HepG2 (cell line): ENCODE results near the gene ABHD1. TPM values are rescaled to one million over a fixed set of nuclear protein-coding genes. Genes with fewer than 3 reads are reported as not detected.

ENCODE experiments used
- ATF6 ChIP-seq: sonication (generic); formaldehyde crosslinking; conservative IDR thresholded peaks from 2 replicates; pipeline ENCODE4 v1.4.0; 2020; ENCODE audit warnings: missing genetic modification reagents
- ATRX ChIP-seq: sonication (generic); formaldehyde crosslinking; IDR thresholded peaks from 2 replicates; pipeline ENCODE4 v1.4.0; 2020; ENCODE audit warnings: missing genetic modification reagents, borderline replicate concordance
- CEBPZ ChIP-seq: IDR thresholded peaks from 2 replicates; pipeline ENCODE4 v1.6.1; 2012; ENCODE audit warnings: low read length, improper control_type of control experiment
- EED ChIP-seq: sonication (generic); formaldehyde crosslinking; IDR thresholded peaks from 2 replicates; pipeline ENCODE4 v1.5.0; 2020; ENCODE audit warnings: mild to moderate bottlenecking, missing genetic modification reagents
- GLMP ChIP-seq: sonication (generic); formaldehyde crosslinking; IDR thresholded peaks from 2 replicates; pipeline ENCODE4 v1.9.0; 2021; ENCODE audit warnings: missing genetic modification reagents, mild to moderate bottlenecking, borderline replicate concordance
- MAFK ChIP-seq, 2 experiments: IDR thresholded peaks in 1 of 2; conservative IDR thresholded peaks in 1 of 2; 2 replicates each; pipeline ENCODE4 v1.6.1; 2011; ENCODE audit warnings: improper control_type of control experiment in 2 of 2, low read length in 2 of 2
- MXD4 ChIP-seq: IDR thresholded peaks from 2 replicates; pipeline ENCODE4 v1.6.1; 2016; ENCODE audit warnings: mild to moderate bottlenecking, missing biosample characterization, missing genetic modification reagents
- NR2F6 ChIP-seq, 2 experiments: IDR thresholded peaks; 2 replicates each; pipeline ENCODE4 v1.6.1; 2016; ENCODE audit warnings: antibody characterized with exemption in 1 of 2, mild to moderate bottlenecking in 1 of 2
- PHF5A ChIP-seq: IDR thresholded peaks from one replicate; pipeline ENCODE4 v1.6.1; 2018; ENCODE audit warnings: low read depth, missing genetic modification reagents; ENCODE audit not compliant: unreplicated experiment
- RFXAP ChIP-seq: sonication (generic); formaldehyde crosslinking; IDR thresholded peaks from 2 replicates; pipeline ENCODE4 v1.4.0; 2020; ENCODE audit warnings: missing genetic modification reagents, borderline replicate concordance
- SIN3A ChIP-seq: IDR thresholded peaks from 2 replicates; pipeline ENCODE4 v1.6.1; 2011; ENCODE audit warnings: low read depth, mild to moderate bottlenecking, control low read depth, low read length, borderline replicate concordance
- SOX5 ChIP-seq: IDR thresholded peaks from 2 replicates; pipeline ENCODE4 v1.6.1; 2016; ENCODE audit warnings: borderline replicate concordance
- SP1 ChIP-seq, 2 experiments: fragments of 450-650 bp in 1 of 2; sonication (generic) in 1 of 2; formaldehyde crosslinking in 1 of 2; IDR thresholded peaks; 2 replicates each; pipeline versions ENCODE4 v1.4.0 to v1.6.1; 2016 to 2020; ENCODE audit warnings: missing genetic modification reagents in 1 of 2
- SP5 ChIP-seq: IDR thresholded peaks from 2 replicates; pipeline ENCODE4 v1.6.1; 2016; ENCODE audit warnings: low read depth, borderline replicate concordance
- SRSF9 ChIP-seq: fragments of 200-400 bp; formaldehyde crosslinking; IDR thresholded peaks from 2 replicates; pipeline ENCODE4 v1.6.1; 2018; ENCODE audit warnings: borderline replicate concordance, mild to moderate bottlenecking, low read depth, low read length; ENCODE audit not compliant: insufficient read depth, poor library complexity, severe bottlenecking
- ZBTB8A ChIP-seq: sonication (generic); formaldehyde crosslinking; IDR thresholded peaks from 2 replicates; pipeline ENCODE4 v1.4.0; 2020; ENCODE audit warnings: mild to moderate bottlenecking, low read depth, missing genetic modification reagents, borderline replicate concordance
- ZFP41 ChIP-seq: sonication (generic); formaldehyde crosslinking; IDR thresholded peaks from 2 replicates; pipeline ENCODE4 v1.4.0; 2020; ENCODE audit warnings: mild to moderate bottlenecking, missing genetic modification reagents, borderline replicate concordance
- ZNF230 ChIP-seq: sonication (generic); formaldehyde crosslinking; IDR thresholded peaks from 2 replicates; pipeline ENCODE4 v1.4.0; 2020; ENCODE audit warnings: mild to moderate bottlenecking, missing genetic modification reagents
- ZNF253 ChIP-seq: sonication (generic); formaldehyde crosslinking; IDR thresholded peaks from 2 replicates; pipeline ENCODE4 v1.8.0; 2022; ENCODE audit warnings: mild to moderate bottlenecking, missing genetic modification reagents, borderline replicate concordance
- ZNF292 ChIP-seq: sonication (generic); formaldehyde crosslinking; IDR thresholded peaks from 2 replicates; pipeline ENCODE4 v1.8.1; 2022; ENCODE audit warnings: mild to moderate bottlenecking, low read depth, missing genetic modification reagents, borderline replicate concordance
- ZNF550 ChIP-seq: sonication (generic); formaldehyde crosslinking; IDR thresholded peaks from 2 replicates; pipeline ENCODE4 v1.4.0; 2020; ENCODE audit warnings: mild to moderate bottlenecking, missing genetic modification reagents, borderline replicate concordance
- ZNF75D ChIP-seq: sonication (generic); formaldehyde crosslinking; IDR thresholded peaks from 2 replicates; pipeline ENCODE4 v1.8.1; 2023; ENCODE audit warnings: missing genetic modification reagents, mild to moderate bottlenecking, borderline replicate concordance
- polyA plus RNA-seq, 8 experiments: library from polyadenylated mRNA; depleted of rRNA in 3 of 8; stranded (reverse) in 7 of 8; unstranded in 1 of 8; fragments of >200 nt; fragmentation: Illumina TruSeq in 4 of 8; extraction: Trizol in 4 of 8; gene quantifications; 2 replicates each; pipeline versions ENCODE4 v1.2.1 to v1.2.3, GENCODE V29; 2011 to 2016; ENCODE audit warnings: low read depth in 4 of 8, missing spikeins in 1 of 8, mixed read lengths in 1 of 8; ENCODE audit not compliant: insufficient read depth in 1 of 8
- total RNA-seq, 5 experiments: library from RNA; depleted of rRNA; stranded (reverse); fragments of >200 nt; fragmentation: Illumina TruSeq; extraction: Trizol; gene quantifications; 2 replicates each; pipeline ENCODE4 v1.2.3, GENCODE V29; 2016; ENCODE audit warnings: low read depth in 1 of 5

Gene ABHD1
- total and polyA plus RNA-seq, 2 of the 13 experiments (the other 11 are each of a cell fraction or from before 2014, with no cell fraction given), result 0.04 to 0.81 TPM

DNA sequence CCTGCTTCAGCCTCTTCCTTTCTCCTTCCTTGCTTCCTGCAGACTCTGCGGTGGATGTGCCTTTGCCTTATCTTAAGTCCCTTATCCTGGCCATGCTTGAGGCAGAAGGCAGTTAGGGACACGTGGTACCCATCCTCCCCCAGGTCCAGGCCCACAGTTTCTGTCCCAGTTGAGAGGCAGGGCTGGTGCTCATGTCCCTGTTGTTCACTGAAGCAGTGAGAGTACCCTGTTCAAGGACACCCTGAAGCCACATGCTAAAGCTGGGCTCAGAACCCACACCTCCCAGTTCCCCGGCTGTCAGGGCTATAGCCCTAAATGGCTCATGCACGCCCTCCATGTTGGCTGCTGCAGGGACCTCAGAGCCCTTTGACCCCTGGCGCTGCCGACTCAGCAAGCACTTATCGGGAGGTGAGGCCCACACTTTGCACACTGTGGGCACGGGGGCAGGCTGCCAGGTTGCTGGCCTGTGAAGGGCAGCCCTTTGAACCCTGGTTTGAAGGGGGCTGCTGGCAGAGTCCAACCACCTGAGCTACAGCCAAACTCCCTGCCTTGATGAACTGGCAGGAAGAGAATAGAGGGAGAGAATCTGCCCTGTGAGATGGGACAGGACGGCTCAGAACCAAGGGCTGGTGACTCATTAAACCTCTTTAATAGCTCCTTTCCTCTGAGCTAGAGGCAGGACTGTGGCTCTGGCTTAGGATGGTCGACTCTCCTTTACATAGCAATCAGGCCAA lies 30.8 kb upstream of the ABHD1 start (continued):
- TF ChIP-seq MXD4 (CRISPR knock-in tag) (peak; percentile 70; the same call in 1 of the 2 replicates), NR2F6 (IDR thresholded peaks at IDR 0.05) (peak; percentile 97), NR2F6 (CRISPR knock-in tag; IDR thresholded peaks at IDR 0.05) (peak; percentile 99), ZFP41 (CRISPR knock-in tag) (no peak), PHF5A (no peak), RFXAP (peak; percentile 69; the same call in 1 of the 2 replicates), ZNF253 (no peak), ZNF230 (CRISPR knock-in tag) (peak; percentile 69; the same call in 1 of the 2 replicates), SIN3A (no peak), SRSF9 (no peak), ZNF292 (CRISPR knock-in tag) (peak; percentile 89; the same call in 1 of the 2 replicates), ATRX (CRISPR knock-in tag) (no peak), MAFK (conservative IDR thresholded peaks at IDR 0.05 in 1 of 2, IDR thresholded peaks at IDR 0.05 in 1 of 2; ENCODE audit: low read length in 2 of 2) (peak; percentile 76 to 84), SP5 (CRISPR knock-in tag) (peak; percentile 23; the same call in 1 of the 2 replicates), ATF6 (CRISPR knock-in tag) (0 out of 2 replicates have a peak, but pooled peaks have one; percentile 19), CEBPZ (no peak), ZBTB8A (CRISPR knock-in tag) (no peak; the same call in 1 of the 2 replicates), ZNF550 (peak; percentile 79; the same call in 1 of the 2 replicates), EED (CRISPR knock-in tag) (peak; percentile 6; the same call in 1 of the 2 replicates), ZNF75D (CRISPR knock-in tag) (no peak), SOX5 (CRISPR knock-in tag) (peak; percentile 66), GLMP (no peak), SP1 (IDR thresholded peaks at IDR 0.05) (no peak), SP1 (CRISPR knock-in tag; IDR thresholded peaks at IDR 0.05) (no peak; the same call in 1 of the 2 replicates)
